Measurements from ENCODE around the gene NKTR. TPM values are rescaled to one million over a fixed set of nuclear protein-coding genes. Genes with fewer than 3 reads are reported as not detected.
"Not testable (repeated sequence)": the region's sequence is repeated elsewhere in the genome, so short reads cannot be mapped to it uniquely, and the experiment has no call there.

Gene NKTR
- 9.5 and 23.6 TPM in 2 replicates for total RNA-seq (2014; rRNA removed; shearing (Covaris generic))

DNA sequence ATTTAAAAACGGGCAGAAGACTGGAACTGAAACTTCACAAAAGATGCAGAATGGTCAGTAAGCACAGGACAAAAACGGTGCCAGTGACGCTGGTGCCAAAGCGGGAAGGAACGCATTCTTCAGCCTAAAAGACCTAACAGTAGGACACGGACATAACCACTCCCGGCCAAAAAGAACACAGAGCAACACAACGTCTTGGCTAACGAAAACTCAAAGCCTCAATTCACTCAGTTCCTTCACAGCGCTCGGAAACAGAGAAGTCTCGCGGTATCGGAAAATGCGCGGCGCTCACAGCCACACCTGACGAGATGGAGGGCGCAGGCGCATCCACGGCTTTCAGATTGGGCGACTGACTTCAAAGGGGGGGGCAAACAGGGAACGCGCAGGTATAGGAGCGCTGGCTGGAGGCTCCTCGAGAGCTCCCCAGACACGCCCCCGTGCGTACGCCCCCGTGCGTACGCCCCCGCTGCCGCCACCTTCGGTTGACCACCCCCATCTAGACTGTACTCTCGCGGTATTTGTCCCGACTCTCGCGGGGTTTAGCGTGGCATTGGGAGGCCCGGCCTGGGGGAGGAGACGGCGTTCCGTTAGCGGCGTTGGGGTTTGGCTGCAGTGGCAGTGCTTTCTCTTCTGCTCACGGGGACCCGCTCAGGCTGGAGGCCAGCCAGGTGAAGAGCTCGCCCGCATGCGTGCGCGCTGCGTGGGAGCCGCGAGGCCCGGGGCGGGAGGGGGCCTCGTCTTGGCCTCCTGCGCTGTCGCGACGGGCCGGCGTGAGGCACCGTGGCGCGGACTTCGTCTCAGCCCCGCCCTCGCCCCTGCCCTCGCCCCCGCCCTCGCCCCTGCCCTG lies at the start of gene NKTR:
TSS of gene NKTR (plus strand) at position 576 of the 847 bp plus-strand sequence. CDS start 321 bp downstream, outside the sequence.
- in situ Hi-C loops (cut with HindIII; ENCODE audit: low sequenced_read_pairs): no loop called here
- DNase-seq (ENCODE audit: low spot score): peak; percentile 99

DNA sequence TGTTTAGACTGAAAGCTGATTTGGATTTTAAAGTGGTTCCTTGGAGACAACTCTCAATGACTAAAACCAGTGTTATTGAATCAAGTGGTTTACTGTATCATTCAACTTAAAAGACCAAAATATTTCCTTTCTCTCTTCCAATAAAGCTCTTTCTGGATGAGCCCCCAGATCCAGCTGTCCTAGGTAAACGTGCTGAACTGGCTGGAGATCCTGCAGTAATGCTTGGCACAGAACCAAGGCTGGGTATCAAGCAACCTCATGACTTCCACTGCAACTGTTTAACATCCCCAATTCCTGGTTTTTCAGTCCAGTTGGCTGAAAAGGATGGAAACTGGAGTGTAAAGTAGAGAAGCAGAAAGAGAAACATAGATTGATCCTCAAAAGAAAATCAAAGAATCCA lies 47.7 kb upstream of the NKTR start:
- in situ Hi-C loops (cut with HindIII; ENCODE audit: low sequenced_read_pairs): no loop called here
- DNase-seq (ENCODE audit: low spot score): peak; percentile 51

DNA sequence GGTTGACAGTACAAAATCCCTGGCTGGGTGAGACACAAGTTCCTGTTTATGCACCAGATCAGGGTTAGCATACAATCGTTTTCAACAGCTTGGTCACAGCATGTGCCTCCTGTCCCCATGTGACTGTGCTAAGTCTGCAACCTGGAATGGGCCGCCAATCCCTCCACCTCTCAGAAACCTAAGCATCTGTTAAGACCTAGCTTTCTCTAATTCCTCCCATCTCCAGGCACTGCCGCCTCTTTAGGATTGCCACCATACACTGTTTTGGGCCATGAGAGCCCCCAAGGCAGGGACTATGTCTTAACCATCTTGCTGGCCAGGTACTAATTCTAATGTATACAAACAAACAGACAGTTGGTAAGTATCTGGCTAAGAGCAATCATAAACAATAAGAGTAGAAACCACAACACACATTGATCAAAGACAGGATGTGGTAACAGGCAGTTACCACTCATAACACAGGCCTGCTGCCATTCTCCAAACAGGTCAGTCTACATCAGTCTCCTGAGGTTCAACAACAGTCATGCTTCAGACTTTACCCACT lies 44.3 kb upstream of the NKTR start:
- peak; percentile 99 for DNase-seq (ENCODE audit: low spot score)
- in situ Hi-C loops (cut with HindIII; ENCODE audit: low sequenced_read_pairs): no loop called here

DNA sequence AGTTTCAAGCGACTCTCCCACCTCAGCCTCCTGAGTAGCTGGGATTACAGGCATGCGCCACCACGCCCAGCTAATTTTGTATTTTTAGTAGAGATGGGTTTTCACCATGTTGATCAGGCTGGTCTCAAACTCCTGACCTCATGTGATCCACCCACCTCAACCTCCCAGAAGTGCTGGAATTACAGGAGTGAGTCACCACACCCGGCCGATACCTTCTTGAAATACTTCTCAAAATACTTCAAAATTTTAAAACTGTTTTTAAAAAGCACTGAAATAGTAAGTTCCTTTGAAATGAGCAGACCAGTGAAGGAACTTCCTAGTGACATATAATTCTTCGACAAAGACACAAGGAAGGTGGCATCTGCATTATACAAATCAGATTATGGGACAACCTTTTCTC lies 43.7 kb upstream of the NKTR start:
- DNase-seq (ENCODE audit: low spot score); in situ Hi-C loops (cut with HindIII; ENCODE audit: low sequenced_read_pairs): not testable (repeated sequence)

DNA sequence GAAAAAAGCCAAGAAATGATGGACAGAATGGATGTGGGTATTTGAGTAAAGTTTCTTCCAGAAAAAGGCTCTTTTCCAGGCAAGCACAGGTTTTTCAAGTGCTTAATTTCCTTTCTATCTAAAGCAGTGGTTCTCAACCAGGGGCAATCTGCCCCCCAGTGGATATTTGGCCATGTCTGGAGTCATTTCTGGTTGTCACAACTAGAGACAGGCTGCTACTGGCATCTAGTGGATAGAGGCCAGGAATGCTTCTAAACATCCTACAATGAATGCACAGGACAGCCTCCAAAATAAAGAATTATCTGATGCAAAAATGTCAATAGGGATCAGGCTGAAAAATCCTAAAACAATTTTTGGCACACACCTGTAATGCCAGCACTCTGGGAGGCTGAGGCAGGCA lies 42.6 kb upstream of the NKTR start:
- in situ Hi-C loops (cut with HindIII; ENCODE audit: low sequenced_read_pairs): no loop called here
- peak; percentile 92 for DNase-seq (ENCODE audit: low spot score)

DNA sequence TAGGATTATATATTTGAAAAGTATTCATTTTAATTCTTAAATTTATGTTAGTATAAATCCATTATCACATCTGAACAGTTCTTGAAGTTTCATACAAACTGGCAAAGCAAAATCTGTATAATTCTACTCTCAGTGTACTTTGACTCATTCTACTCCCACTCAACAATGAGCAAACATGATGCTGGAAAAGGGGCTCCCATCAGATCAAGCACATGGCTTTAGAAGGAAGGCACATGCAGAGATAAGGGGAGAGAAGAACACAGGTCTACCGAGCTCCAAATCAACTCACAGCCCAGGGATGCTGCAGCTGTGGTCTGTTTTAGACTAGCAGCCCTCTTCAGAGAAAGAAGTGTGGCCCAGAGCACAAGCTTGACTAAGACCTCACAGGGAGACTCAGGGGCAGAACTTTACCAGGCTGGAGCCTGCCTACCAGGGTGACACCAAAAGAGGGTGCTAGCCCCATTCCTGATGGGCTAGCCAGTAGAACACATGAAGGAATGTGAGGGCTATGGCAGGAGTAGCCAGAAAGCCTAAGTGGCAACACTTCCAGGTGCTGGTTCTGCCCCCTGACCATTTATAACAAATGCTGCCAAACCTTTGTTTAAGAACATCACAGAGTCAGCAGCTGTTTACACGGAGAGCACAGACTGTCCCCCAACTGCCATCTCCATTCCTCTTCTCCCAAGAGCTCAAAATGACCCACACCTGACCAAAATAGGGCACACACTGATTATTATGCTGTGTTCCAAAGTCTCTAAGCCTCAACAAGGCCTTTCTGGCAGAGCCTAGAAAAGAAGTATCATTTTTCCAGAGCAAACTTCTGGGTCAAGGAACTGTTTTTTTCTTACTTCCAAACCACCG lies 38.2 kb upstream of the NKTR start:
- in situ Hi-C loops (cut with HindIII; ENCODE audit: low sequenced_read_pairs): no loop called here
- no peak for DNase-seq (ENCODE audit: low spot score)

DNA sequence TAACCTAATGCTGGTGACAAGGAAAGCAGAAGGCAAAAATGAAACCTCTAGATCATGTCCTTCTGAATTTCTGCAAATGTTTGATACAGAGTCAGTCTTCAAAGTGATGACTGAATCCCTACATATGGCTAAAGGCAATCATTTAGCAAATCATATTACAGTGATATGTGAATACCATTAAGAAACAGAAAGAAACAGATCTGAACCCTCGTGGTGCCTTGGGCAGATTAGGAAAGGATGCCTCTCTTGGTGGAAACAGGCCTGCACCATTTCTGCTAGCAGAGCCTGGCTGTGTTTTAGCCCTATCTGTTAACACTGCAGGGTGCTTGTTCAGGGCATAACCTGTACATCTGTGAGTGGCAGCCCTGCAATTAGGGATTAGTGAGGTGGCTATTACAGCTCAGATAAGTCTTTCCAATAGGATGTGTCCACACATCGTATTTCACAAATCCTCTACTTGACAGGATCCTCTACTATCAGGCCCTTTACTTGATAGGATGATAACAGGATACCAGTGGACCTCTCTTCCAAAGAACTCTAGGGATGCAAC lies 30.8 kb upstream of the NKTR start:
- DNase-seq (ENCODE audit: low spot score): peak; percentile 89
- in situ Hi-C loops (cut with HindIII; ENCODE audit: low sequenced_read_pairs): no loop called here

DNA sequence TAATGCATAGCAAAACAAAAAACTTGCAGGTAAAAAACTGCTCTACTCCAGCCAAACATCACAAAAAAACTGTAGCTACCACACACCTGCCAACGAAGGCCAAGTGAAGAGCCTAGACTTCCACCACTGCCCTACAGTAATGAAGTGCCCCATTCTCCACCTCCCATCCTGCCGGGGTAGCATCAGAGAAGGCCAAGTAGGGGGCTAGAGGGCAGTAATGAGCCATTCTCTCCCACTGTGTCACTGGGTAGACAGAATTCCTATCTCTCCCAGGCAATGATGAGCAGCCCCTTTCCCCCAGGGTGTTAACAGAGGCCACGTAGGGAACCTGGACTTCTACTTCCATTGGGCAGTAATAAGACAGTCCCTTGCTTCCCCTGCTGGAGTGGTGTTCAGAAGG lies 28.2 kb upstream of the NKTR start:
- DNase-seq (ENCODE audit: low spot score): peak; percentile 33

DNA sequence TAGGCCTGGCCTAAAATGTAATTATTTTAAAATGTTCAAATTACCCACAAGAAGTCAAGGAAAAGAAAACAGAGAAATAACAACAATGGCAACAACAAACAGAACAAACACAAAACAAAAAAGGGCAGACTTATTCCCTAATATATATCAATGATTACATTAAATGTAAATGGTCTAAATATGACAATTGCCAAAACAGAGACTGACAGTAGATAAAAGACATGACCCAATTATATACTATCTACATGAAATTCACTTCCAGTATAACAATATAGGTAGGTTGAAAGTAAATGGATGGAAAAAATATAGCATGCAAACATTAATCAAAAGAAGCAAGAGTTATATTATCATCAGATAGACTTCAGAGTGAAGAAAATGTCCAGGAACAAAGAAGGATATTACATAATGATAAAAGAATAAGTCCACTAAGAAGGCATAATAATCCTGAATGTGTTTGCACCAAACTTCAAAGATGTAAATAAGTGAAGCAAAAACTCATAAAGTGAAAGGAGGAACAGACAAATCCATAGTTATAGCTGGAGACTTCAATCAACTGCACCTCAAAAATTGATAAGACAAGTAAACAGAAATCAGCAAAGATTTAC lies 25.2 kb upstream of the NKTR start:
- in situ Hi-C loops (cut with HindIII; ENCODE audit: low sequenced_read_pairs): no loop called here
- DNase-seq (ENCODE audit: low spot score): no peak

More for the DNA sequence above, 28.2 kb upstream of the NKTR start:
- in situ Hi-C loops (cut with HindIII; ENCODE audit: low sequenced_read_pairs): no loop called here

DNA sequence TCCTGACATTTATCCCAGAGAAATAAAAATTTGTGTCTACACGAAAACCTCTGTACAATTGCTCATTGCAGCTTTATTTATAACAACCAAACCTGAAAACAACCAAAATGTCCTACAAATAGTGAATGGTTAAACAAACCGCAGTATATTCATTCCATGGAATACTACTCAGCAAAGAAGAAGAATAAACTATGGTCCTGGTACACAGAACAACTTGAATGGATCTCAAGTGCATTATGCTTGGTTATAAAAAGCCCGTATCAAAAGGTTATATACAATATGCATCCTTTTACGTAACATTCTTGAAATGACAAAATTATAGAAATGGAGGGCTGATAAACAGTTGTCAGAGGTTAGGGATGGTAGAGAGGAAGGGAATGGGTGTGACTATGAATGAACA lies 22.4 kb upstream of the NKTR start:
- in situ Hi-C loops (cut with HindIII; ENCODE audit: low sequenced_read_pairs): no loop called here
- no peak for DNase-seq (ENCODE audit: low spot score)

DNA sequence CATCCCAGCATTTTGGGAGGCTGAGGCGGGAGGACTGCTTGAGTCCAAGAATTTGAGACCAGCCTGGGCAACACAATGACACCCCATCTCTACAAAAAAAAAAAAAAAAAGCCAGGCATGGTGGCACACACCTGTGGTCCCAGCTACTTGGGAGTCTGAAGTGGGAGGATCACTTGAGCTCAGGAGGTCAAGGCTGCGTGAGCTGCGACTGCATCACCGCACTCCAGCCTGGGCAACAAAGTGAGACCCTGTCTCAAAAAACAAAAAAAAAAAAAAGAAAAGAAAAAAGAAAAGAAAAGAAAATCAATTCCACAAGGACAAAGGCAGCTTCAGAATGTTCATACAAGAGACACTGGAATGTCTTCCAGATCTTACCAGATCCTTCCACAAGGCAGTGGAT lies 21.1 kb upstream of the NKTR start:
- DNase-seq (ENCODE audit: low spot score); in situ Hi-C loops (cut with HindIII; ENCODE audit: low sequenced_read_pairs): not testable (repeated sequence)

DNA sequence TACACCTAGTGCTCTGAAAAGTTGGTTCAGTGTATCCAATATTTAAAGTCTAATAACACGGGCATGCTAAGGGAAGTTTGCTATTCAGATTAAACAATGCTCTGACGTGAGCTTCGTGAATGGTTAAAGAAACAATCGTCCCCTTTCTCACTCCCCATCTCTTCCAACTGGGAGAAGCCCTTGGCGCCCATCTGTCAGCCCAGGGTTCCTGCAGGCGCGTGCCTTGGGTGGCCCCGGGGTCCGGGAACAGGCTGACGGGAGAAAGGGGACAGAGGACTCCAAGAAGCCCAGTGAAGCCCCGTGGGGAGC lies 19.1 kb upstream of the NKTR start:
- in situ Hi-C loops (cut with HindIII; ENCODE audit: low sequenced_read_pairs): no loop called here
- no peak for DNase-seq (ENCODE audit: low spot score)

DNA sequence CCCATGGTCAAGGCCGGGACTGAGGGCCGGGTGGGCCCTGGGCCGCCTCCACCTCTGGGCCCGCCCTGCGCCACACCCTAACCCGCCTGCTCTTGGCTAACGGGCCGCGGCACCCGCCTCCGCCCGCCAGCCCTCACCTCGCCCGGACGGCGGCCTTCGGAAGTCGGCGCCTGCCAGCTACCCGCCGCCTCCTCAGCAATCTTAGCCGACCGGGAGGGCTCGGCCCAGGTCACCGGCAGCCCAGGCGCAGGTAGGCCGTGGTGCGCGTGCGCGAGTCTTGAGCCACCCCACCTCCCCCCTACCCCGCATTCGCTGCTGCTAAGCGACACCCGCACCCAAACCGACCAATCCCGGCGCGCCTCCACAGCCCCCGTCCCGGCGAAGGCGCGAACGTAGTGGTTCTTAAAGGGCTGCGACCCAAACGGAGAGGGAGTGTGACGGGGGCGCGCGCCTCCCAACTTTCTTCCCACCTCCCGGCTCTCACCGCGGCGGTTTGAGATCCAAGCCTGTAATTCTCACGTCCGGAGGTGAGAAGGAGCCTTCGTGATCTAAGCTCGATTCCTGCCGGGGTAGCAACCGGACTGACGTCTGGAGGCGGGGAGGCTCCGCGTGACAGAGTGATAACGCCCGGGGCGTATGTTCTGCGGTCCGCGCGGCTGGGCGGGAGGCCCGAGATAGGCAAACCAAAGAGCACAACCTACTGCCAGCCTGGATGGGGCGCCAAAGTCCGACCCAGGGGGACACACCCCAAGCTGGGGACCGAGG lies 18.6 kb upstream of the NKTR start, which contains the start of gene SEC22C:
TSS of gene SEC22C (minus strand) at position 259 of the 765 bp plus-strand sequence. CDS start 12,921 bp downstream, outside the sequence.
- in situ Hi-C loops (cut with HindIII; ENCODE audit: low sequenced_read_pairs): no loop called here
- DNase-seq (ENCODE audit: low spot score): peak; percentile 97

DNA sequence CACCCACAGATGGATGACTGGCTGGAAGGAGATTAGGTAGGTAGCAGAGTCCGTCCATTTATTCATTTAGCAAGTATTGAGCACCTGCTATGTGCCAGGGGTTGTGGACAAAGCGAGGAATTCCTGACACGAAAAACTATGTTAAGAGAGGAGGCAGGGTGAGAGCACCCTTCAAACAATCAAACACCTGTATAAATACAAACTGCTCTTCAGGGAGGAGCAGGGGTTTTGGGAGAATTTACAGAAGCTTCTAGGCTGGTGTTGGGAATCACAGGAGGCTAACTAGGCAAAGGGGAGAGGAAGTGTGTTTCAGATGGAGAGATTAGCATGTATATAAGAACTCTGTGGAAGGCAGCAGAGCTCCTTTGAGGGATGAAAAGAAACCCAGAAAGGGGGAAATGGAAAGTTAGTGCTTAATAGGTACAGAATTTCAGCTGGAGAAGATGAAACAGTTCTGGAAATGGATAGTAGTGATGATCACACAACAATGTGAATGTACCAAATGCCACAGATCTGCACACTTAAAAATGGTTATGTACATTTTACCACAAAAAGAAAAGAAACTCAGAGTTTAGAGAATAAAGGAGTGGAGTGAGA lies 17.9 kb upstream of the NKTR start:
- no peak for DNase-seq (ENCODE audit: low spot score)
- in situ Hi-C loops (cut with HindIII; ENCODE audit: low sequenced_read_pairs): no loop called here

DNA sequence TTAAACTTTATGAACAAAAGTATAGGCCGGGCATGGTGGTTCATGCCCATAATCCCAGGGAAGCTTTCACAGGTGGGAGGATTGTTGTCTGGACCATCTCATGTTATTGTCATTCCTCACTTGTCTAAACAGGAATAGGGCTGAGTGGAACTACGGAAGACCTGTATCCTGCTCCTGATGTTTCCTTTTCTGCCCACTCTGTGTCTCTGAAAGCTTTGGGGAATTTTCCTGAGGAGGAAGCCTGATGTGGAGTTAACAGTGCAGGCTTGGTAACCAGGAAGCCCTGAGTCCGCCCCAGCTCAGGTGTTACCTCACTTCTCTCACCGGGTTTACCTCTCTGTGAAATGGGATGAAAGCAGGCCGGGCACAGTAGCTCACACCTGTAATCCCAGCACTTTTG lies 11.9 kb upstream of the NKTR start:
- in situ Hi-C loops (cut with HindIII; ENCODE audit: low sequenced_read_pairs): no loop called here
- DNase-seq (ENCODE audit: low spot score): no peak

DNA sequence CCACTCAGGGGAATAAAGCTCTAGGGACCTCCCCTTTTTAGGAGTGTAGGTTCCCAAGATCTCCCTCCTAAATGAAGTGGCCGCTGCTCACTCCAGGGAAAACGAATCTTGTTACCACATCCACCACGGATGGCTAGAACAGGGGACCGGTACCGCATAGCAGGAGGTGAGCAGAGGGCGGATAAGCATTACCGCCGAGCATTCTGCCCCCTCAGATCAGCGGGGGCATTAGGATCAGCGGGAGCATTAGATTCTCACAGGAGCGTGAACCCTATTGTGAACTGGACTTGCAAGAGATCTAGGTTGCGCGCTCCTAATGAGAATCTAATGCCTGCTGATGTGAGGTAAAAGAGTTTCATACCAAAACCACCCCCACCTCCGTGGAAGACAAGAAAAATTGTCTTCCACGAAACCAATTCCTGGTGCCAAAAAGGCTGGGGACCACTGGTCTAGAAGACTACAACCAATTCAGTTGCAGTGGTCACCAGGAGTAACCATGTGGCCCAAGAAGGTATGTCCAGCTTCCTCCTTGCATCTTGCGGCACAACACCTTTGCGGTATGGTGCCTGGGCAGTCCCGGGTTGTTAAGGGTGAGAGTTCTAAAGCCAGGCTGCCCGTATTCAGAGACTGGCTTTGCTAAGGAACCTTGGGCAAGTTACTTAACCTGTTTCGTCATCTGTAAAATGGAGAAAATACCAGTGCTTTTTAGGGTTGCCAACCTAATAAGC lies 10.9 kb upstream of the NKTR start:
- DNase-seq (ENCODE audit: low spot score): no peak
- in situ Hi-C loops (cut with HindIII; ENCODE audit: low sequenced_read_pairs): no loop called here

DNA sequence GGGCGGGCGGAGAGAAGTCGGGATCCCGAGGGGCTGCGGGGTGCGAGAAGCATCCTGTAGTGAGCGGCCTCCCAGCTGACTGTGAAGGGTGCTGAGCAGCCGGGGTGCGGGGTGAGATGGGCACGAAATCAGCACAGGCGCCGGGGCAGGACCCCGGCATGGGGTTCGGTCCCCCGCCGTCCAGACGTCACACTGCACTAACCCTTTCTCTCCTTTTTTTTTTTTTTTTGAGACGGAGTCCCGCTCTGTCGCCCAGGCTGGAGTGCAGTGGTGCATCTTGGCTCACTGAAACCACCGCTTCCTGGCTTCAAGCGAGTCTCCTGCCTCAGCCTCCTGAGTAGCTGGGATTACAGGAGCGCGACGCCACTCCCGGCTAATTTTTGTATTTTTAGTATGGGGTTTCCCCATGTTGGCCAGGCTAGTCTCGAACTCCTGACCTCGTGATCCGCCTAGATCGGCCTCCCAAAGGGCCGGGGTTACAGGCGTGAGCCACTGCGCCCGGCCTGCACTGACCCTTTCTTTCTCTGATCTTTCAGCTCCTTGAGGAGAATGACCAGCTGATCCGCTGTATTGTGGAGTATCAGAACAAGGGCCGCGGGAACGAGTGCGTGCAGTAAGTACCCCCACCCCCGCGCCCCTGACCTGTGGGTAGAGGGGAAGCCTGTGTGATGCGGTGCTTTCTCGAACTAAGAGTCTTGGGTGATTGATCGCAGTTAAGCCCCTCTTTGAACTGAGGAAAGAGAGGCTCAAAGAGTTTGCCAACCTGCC lies 9.3 kb upstream of the NKTR start:
- in situ Hi-C loops (cut with HindIII; ENCODE audit: low sequenced_read_pairs): no loop called here
- no peak for DNase-seq (ENCODE audit: low spot score)

Measured in G401 (cell line).